ENCODE data around the gene MZF1.

GRCh38 chr19:58559275-58560006, 13.7 kb downstream of the MZF1 start:
- TF ChIP-seq CTCF (IDR thresholded peaks at IDR 0.05) (no peak), POLR2A (IDR thresholded peaks at IDR 0.05) (no peak), POLR2AphosphoS5 (IDR thresholded peaks at IDR 0.05) (peak; percentile 76)

Measured in prostate gland (tissue), 2 donors.